Endothelial cell of umbilical vein (primary cell): Measurements from ENCODE around the gene LMO7. TPM values are rescaled to one million over a fixed set of nuclear protein-coding genes. Genes with fewer than 3 reads are reported as not detected.

Experiments used
- BruUV-seq: library from RNA; stranded (reverse); fragments of 400-500 nt; replicated peaks from 2 replicates; lab custom pipeline; 2021; lab: Mats Ljungman, UMichigan
- CTCF ChIA-PET: fragments of 300-600, 350-600 bp; sonication (Branson Sonifier 250); formaldehyde crosslinking; loops from one replicate; lab custom pipeline; 2021; ENCODE audit warnings: antibody characterized with exemption, inconsistent platforms; lab: Charles Lee
- POLR2A ChIA-PET: fragments of 300-600, 350-600 bp; sonication (Branson Sonifier 250); formaldehyde crosslinking; loops from one replicate; lab custom pipeline; 2021; ENCODE audit warnings: antibody characterized with exemption, inconsistent platforms; lab: Charles Lee
- DNase-seq: peaks from one replicate; pipeline ENCODE4 v3.0.0-alpha.2; 2011; ENCODE audit warnings: low read depth, low spot score
- FAIRE-seq: peaks from 2 replicates; lab custom pipeline; 2011; peaks lifted over from hg19 to GRCh38; lab: Jason Lieb, UNC
- H2AFZ ChIP-seq: 2 replicates; pipeline ENCODE4 v1.6.0; 2012; ENCODE audit warnings: low read depth, low read length, control low read depth, inconsistent platforms
- H3K27ac ChIP-seq: 2 replicates; pipeline ENCODE4 v1.5.1; 2011; ENCODE audit warnings: low read depth, mild to moderate bottlenecking, control low read depth, low read length, moderate library complexity; ENCODE audit not compliant: insufficient read depth
- H3K27me3 ChIP-seq, 2 experiments: 2 replicates each; pipeline versions ENCODE4 v1.6.0 to v1.6.1; 2011; ENCODE audit warnings: low read length in 2 of 2, mixed read lengths in 1 of 2; ENCODE audit not compliant: control insufficient read depth in 2 of 2, insufficient read depth in 2 of 2
- H3K36me3 ChIP-seq, 2 experiments: 2 replicates in 1 of 2; 3 replicates in 1 of 2; pipeline ENCODE4 v1.5.1; 2011; ENCODE audit warnings: low read length in 2 of 2, mild to moderate bottlenecking in 1 of 2, moderate library complexity in 1 of 2; ENCODE audit not compliant: control insufficient read depth in 2 of 2, insufficient read depth in 2 of 2; ENCODE audit errors: extremely low read depth in 1 of 2
- H3K4me1 ChIP-seq: 3 replicates; pipeline ENCODE4 v1.5.1; 2011; ENCODE audit warnings: mild to moderate bottlenecking, low read length; ENCODE audit not compliant: control insufficient read depth, insufficient read depth; ENCODE audit errors: extremely low read depth
- H3K4me2 ChIP-seq: 2 replicates; pipeline ENCODE4 v1.6.1; 2011; ENCODE audit warnings: low read length, control low read depth, mixed read lengths; ENCODE audit not compliant: insufficient read depth
- H3K4me3 ChIP-seq, 3 experiments: fragments of 200-600 bp in 1 of 3; sonication (generic), shearing (Covaris generic) in 1 of 3; replicated peaks in 1 of 3; 2 replicates each; pipeline ENCODE4 v1.5.1; 2011 to 2016; ENCODE audit warnings: control low read depth in 3 of 3, low read length in 3 of 3, mild to moderate bottlenecking in 2 of 3, inconsistent platforms in 1 of 3, low read depth in 1 of 3, moderate library complexity in 1 of 3; ENCODE audit not compliant: insufficient read depth in 1 of 3
- H3K79me2 ChIP-seq: 2 replicates; pipeline ENCODE4 v1.6.0; 2012; ENCODE audit warnings: low read length, inconsistent platforms; ENCODE audit not compliant: control insufficient read depth, insufficient read depth
- H3K9ac ChIP-seq: replicated peaks from 2 replicates; pipeline ENCODE3; 2011; ENCODE audit warnings: low read length, control low read depth; ENCODE audit not compliant: insufficient read depth; ENCODE audit errors: extremely low read depth
- H3K9me1 ChIP-seq: replicated peaks from 3 replicates; pipeline ENCODE4 v1.6.0; 2011; ENCODE audit warnings: mild to moderate bottlenecking, low read length; ENCODE audit not compliant: control insufficient read depth, insufficient read depth; ENCODE audit errors: extremely low read depth
- H3K9me3 ChIP-seq: replicated peaks from 2 replicates; pipeline ENCODE4 v1.5.1; 2012; ENCODE audit warnings: low read length, inconsistent platforms; ENCODE audit not compliant: control insufficient read depth, insufficient read depth
- H4K20me1 ChIP-seq: replicated peaks from 2 replicates; pipeline ENCODE3; 2011; ENCODE audit warnings: mild to moderate bottlenecking, low read length; ENCODE audit not compliant: control insufficient read depth, insufficient read depth; ENCODE audit errors: extremely low read depth
- FOS ChIP-seq: IDR thresholded peaks from 2 replicates; pipeline ENCODE4 v1.6.1; 2011; ENCODE audit warnings: mild to moderate bottlenecking, low read length, moderate library complexity, borderline replicate concordance; ENCODE audit not compliant: insufficient read depth
- GATA2 ChIP-seq: IDR thresholded peaks from 2 replicates; pipeline ENCODE4 v1.7.0; 2011; ENCODE audit warnings: low read depth, mild to moderate bottlenecking, moderate library complexity, mixed read lengths, low read length; ENCODE audit not compliant: insufficient read length, insufficient read depth
- JUN ChIP-seq: IDR thresholded peaks from 2 replicates; pipeline ENCODE4 v1.6.1; 2011; ENCODE audit warnings: borderline replicate concordance, low read depth; ENCODE audit not compliant: insufficient read length, insufficient read depth
- MYC ChIP-seq: IDR thresholded peaks from one replicate; pipeline ENCODE4 v1.6.1; 2011; ENCODE audit warnings: mild to moderate bottlenecking, low read depth, low read length
- POLR2A ChIP-seq: IDR thresholded peaks from 2 replicates; pipeline ENCODE4 v1.6.1; 2012; ENCODE audit warnings: low read depth, mild to moderate bottlenecking, control low read depth, low read length
- POLR2AphosphoS5 ChIP-seq: IDR thresholded peaks from 2 replicates; pipeline ENCODE4 v1.6.1; 2012; ENCODE audit warnings: low read depth, mild to moderate bottlenecking, control low read depth, low read length, moderate library complexity; ENCODE audit not compliant: insufficient read depth
- dilution Hi-C: fragments of 300-500 bp; cut with MboI; formaldehyde crosslinking; loops from one replicate; pipeline ENCODE4 v1.15.0; 2019; ENCODE audit warnings: low sequenced_read_pairs; ENCODE audit not compliant: extremely low pct_ligation_motif_present
- intact Hi-C: fragments of 100-400 bp; cut with micrococcal nuclease; formaldehyde crosslinking; loops from one replicate; pipeline ENCODE4 v1.10.0; 2022
- polyA plus RNA-seq, 4 experiments: library from polyadenylated mRNA; depleted of rRNA in 3 of 4; stranded (reverse) in 3 of 4; unstranded in 1 of 4; fragments of >200 nt; gene quantifications; 2 replicates each; pipeline versions ENCODE4 v1.2.1 to v1.2.3, GENCODE V29; 2011 to 2012; ENCODE audit warnings: missing spikeins in 1 of 4
- total RNA-seq: library from RNA; stranded (reverse); gene quantifications from 2 replicates; pipeline ENCODE4 v1.2.3, GENCODE V29; 2021
- TF ChIP-seq, protein P1 (sequence below): IDR thresholded peaks from 2 replicates; pipeline ENCODE4 v1.6.1; 2011; ENCODE audit not compliant: insufficient read depth, insufficient read length
- TF ChIP-seq, protein P2 (sequence below), 2 donors: IDR thresholded peaks; 1 replicate in 1 of 2; 2 replicates in 1 of 2; pipeline ENCODE4 v1.5.1; 2011; ENCODE audit warnings: low read length in 2 of 2, mild to moderate bottlenecking in 2 of 2, moderate library complexity in 2 of 2, control low read depth in 1 of 2, inconsistent platforms in 1 of 2, low read depth in 1 of 2; ENCODE audit not compliant: insufficient read depth in 1 of 2; ENCODE audit errors: extremely low read depth in 1 of 2

LMO7 gene
- total and polyA plus RNA-seq, 2 donors (not counting 3 experiments of a cell fraction or from before 2014, with no cell fraction given): 10.5 to 21.1 TPM

- peak; percentile 40 for TF ChIP-seq JUN
- TF ChIP-seq MYC: no peak
- TF ChIP-seq FOS: peak; percentile 70
- TF ChIP-seq GATA2: no peak
- no peak for TF ChIP-seq POLR2A
- no peak for TF ChIP-seq POLR2AphosphoS5
- TF ChIP-seq, protein P1, sequence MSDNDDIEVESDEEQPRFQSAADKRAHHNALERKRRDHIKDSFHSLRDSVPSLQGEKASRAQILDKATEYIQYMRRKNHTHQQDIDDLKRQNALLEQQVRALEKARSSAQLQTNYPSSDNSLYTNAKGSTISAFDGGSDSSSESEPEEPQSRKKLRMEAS: no peak
- TF ChIP-seq, protein P2, sequence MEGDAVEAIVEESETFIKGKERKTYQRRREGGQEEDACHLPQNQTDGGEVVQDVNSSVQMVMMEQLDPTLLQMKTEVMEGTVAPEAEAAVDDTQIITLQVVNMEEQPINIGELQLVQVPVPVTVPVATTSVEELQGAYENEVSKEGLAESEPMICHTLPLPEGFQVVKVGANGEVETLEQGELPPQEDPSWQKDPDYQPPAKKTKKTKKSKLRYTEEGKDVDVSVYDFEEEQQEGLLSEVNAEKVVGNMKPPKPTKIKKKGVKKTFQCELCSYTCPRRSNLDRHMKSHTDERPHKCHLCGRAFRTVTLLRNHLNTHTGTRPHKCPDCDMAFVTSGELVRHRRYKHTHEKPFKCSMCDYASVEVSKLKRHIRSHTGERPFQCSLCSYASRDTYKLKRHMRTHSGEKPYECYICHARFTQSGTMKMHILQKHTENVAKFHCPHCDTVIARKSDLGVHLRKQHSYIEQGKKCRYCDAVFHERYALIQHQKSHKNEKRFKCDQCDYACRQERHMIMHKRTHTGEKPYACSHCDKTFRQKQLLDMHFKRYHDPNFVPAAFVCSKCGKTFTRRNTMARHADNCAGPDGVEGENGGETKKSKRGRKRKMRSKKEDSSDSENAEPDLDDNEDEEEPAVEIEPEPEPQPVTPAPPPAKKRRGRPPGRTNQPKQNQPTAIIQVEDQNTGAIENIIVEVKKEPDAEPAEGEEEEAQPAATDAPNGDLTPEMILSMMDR (IDR thresholded peaks at IDR 0.05; ENCODE audit: extremely low read depth in 1 of 2, insufficient read depth in 1 of 2, low read depth in 1 of 2, low read length in 2 of 2): no peak
- intact Hi-C loops (no loop called here), dilution Hi-C loops (no loop called here)
- CTCF ChIA-PET: interaction anchor here (1.4 to 1.9 kb wide), 2 partner anchors 10 to 76 kb away, joined by 4 to 6 read pairs; no protein-coding TSS in a partner anchor
- FAIRE-seq (no peak), DNase-seq (peak; percentile 44)
- H3K4me1 ChIP-seq: peaks cover 18% of the 10 kb centered on the region
- H3K27ac ChIP-seq: no peak overlapping the region
- no peaks in the 10 kb centered on the region for H3K9me3 ChIP-seq
- H3K9ac ChIP-seq: no peak overlapping the region
- BruUV-seq: no TSS peak
- H3K9me1 ChIP-seq: peaks cover 2% of the 10 kb centered on the region
- POLR2A ChIA-PET: no interaction called here
- H3K27me3 ChIP-seq: no peaks in the 10 kb centered on the region
- H2AFZ ChIP-seq: no peak overlapping the region
- no peak overlapping the region for H3K4me2 ChIP-seq
- no peak overlapping the region for H3K4me3 ChIP-seq
- no peaks in the 10 kb centered on the region for H3K79me2 ChIP-seq
- H4K20me1 ChIP-seq: no peaks in the 10 kb centered on the region
- H3K36me3 ChIP-seq: no peaks in the 10 kb centered on the region
These were observed 135.7 kb downstream of the LMO7 start for GRCh38 chr13:75771818-75772217.
